ENCODE data around the gene CALY. TPM values are rescaled to one million over a fixed set of nuclear protein-coding genes. Genes with fewer than 3 reads are reported as not detected.

CALY gene
- total and polyA plus RNA-seq, 12 donors = 0.55 to 30.7 (median 12.4) TPM; not detected in 4

DNA sequence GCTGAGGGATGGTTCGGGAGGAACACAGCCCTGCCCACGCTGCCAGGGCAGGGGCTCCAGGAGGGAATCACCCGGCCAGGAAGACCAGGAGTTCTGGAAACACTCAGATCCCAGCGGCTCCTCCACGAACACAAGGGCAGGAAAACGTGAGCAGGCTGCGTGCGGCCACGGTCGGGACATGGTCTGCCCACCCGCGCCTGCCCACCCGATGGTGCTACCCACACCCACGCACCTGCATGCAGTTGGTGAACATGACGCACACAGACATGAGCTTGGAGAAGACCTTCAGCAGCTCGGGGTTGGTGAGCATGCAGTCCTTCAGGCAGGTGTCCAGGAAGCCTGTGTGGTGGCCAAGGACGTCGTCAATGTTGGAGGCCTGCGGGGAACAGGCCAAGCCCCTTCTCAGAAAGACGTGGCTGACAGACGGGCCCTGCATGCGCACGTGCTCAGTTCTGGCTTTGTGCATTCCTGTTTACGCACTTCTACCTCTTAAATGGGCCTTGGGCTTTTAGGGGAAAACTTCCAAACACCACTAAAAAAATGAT is 53.8 kb downstream of the CALY start:
- H3K27ac ChIP-seq = no peak overlapping the region
- 53 to 76% (median 64%) methylated on average over 6 to 24 of the region's 24 CpGs for WGBS, 4 donors

DNA sequence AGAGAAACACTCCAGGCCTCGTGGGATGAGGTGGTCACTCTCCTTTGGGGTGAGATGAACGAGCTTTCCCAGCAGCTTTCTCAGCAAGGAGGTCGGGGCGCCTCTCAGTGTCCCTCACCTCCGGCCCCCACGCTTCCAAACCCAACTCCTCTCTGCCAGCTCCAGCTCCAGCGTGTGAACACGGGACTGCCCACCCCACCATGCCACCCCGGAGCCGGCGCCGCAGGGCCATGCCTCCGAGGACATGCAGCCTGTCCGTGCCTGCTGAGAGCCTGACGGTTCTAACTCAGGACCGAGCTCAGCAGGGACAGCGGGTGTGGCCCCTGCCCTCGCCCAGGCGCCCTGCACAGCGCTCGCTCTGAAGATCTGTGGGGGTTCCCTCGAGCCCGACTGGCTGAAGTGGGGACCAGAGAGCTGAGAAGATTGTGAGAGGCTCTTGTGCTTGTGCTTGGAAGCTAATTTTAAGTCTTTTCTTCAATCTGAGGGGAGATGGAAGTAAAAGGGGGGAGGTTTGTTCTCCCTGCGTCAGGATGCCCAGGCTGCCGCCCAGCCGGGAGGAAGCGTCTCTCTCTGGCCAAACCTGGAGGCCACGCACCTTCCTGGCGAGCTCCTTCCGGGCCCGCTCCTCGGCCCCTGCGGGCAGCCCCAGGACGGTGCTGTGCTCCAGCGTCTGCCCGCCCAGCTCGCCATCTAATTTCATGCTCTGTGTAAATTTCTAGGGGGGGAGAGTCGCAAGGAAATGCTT is 54.9 kb downstream of the CALY start:
- intact Hi-C loops (cut with DNase I) = no loop called here
- H3K36me3 ChIP-seq (replicated peaks in 1 of 2) = peaks cover 0 to 69% of the 10 kb centered on the region in 2 donors
- WGBS, 4 donors = 92 to 95% (median 93%) methylated on average over 18 to 38 of the region's 38 CpGs

More for the DNA sequence above, 53.8 kb downstream of the CALY start:
- peaks cover 0 to 11% of the 10 kb centered on the region in 2 donors for H3K4me1 ChIP-seq (replicated peaks in 1 of 2)
- TF ChIP-seq, protein P1, sequence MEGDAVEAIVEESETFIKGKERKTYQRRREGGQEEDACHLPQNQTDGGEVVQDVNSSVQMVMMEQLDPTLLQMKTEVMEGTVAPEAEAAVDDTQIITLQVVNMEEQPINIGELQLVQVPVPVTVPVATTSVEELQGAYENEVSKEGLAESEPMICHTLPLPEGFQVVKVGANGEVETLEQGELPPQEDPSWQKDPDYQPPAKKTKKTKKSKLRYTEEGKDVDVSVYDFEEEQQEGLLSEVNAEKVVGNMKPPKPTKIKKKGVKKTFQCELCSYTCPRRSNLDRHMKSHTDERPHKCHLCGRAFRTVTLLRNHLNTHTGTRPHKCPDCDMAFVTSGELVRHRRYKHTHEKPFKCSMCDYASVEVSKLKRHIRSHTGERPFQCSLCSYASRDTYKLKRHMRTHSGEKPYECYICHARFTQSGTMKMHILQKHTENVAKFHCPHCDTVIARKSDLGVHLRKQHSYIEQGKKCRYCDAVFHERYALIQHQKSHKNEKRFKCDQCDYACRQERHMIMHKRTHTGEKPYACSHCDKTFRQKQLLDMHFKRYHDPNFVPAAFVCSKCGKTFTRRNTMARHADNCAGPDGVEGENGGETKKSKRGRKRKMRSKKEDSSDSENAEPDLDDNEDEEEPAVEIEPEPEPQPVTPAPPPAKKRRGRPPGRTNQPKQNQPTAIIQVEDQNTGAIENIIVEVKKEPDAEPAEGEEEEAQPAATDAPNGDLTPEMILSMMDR (IDR thresholded peaks at IDR 0.05) = no peak
- no peak for TF ChIP-seq POLR2A (IDR thresholded peaks at IDR 0.05)
- H3K4me3 ChIP-seq = no peak overlapping the region
- H3K9me3 ChIP-seq (replicated peaks in 1 of 3) = no peaks in the 10 kb centered on the region
- H3K27me3 ChIP-seq = no peaks in the 10 kb centered on the region
- intact Hi-C loops (cut with DNase I) = no loop called here
- H3K36me3 ChIP-seq (replicated peaks in 1 of 2) = peaks cover 0 to 78% of the 10 kb centered on the region in 2 donors
- peak in 6 of 7 donors; percentile 60 to 82 (median 67) for DNase-seq

DNA sequence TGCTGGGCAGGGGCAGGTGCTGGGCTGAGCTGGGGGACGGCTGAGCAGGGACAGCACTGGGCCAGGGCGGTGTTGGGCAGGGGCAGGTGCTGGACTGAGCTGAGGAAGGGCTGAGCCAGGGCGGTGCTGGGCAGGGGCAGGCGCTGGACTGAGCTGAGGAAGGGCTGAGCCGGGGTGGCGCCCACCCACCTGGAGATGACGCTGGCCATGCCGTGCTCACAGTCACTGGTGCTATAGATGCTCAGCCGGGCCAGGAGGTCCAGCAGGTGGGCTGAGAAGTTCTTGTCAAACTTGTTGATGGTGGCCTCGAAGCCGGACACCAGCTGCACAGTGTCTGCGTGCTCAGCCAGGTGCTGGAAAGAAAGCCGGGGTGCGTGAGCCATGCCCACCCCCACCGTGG is 55.6 kb downstream of the CALY start:
- no peak for DNase-seq
- no peak for TF ChIP-seq POLR2A (IDR thresholded peaks at IDR 0.05)
- TF ChIP-seq, protein P1 (IDR thresholded peaks at IDR 0.05) = no peak
- no peaks in the 10 kb centered on the region for H3K27me3 ChIP-seq
- H3K36me3 ChIP-seq (replicated peaks in 1 of 2) = peaks cover 0 to 61% of the 10 kb centered on the region in 2 donors
- no peak overlapping the region for H3K4me3 ChIP-seq
- H3K4me1 ChIP-seq (replicated peaks in 1 of 2) = peaks cover 0 to 26% of the 10 kb centered on the region in 2 donors
- 91 to 95% (median 94%) methylated on average over 9 to 14 of the region's 15 CpGs for WGBS, 4 donors
- no peaks in the 10 kb centered on the region for H3K9me3 ChIP-seq (replicated peaks in 1 of 3)
- intact Hi-C loops (cut with DNase I) = no loop called here
- no peak overlapping the region for H3K27ac ChIP-seq

More for the DNA sequence above, 54.9 kb downstream of the CALY start:
- no peak for TF ChIP-seq POLR2A (IDR thresholded peaks at IDR 0.05)
- TF ChIP-seq, protein P1 (IDR thresholded peaks at IDR 0.05) = no peak
- Histone ChIP-seq H3K4me1 (replicated peaks in 1 of 2) (peaks cover 0 to 19% of the 10 kb centered on the region in 2 donors), H3K9me3 (replicated peaks in 1 of 3) (no peaks in the 10 kb centered on the region), H3K4me3 (no peak overlapping the region), H3K27me3 (no peaks in the 10 kb centered on the region), H3K27ac (no peak overlapping the region)
- no peak for DNase-seq

DNA sequence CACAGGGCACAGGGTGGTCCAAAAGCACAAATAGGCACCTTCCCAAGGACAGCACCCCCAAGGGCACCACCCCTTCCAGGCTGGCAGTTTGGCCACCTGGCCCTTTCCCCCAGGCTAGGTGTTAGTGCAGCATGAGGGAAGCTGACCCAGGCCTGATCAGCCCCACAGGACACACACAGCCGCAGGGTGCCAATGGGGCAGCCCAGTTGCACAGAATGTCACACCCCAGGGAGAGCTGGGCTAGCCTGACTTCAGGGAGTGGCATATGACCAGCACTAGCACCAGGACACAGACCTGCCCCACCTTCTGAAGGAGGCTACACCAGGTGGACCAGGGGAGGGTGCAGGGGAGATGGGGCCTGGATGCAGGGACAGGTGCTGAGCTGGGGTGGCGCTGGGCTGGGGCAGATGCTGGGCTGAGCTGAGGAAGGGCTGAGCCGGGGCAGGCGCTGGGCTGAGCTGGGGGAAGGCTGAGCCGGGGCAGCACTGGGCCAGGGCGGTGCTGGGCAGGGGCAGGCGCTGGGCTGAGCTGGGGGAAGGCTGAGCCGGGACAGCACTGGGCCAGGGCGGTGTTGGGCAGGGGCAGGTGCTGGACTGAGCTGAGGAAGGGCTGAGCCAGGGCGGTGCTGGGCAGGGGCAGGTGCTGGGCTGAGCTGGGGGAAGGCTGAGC is 56.2 kb downstream of the CALY start:
- H3K4me1 ChIP-seq (replicated peaks in 1 of 2) = peaks cover 0 to 26% of the 10 kb centered on the region in 2 donors
- no peak overlapping the region for H3K4me3 ChIP-seq
- WGBS, 4 donors = 87 to 96% (median 93%) methylated on average over 3 to 10 of the region's 10 CpGs

More for the DNA sequence above, 56.2 kb downstream of the CALY start:
- intact Hi-C loops (cut with DNase I) = no loop called here
- Histone ChIP-seq H3K27me3 (no peaks in the 10 kb centered on the region), H3K27ac (no peak overlapping the region), H3K9me3 (replicated peaks in 1 of 3) (no peaks in the 10 kb centered on the region), H3K36me3 (replicated peaks in 1 of 2) (peaks cover 0 to 57% of the 10 kb centered on the region in 2 donors)
- DNase-seq = no peak
- no peak for TF ChIP-seq POLR2A (IDR thresholded peaks at IDR 0.05)
- TF ChIP-seq, protein P1 (IDR thresholded peaks at IDR 0.05) = no peak
